ENCODE data around the gene NBPF15. TPM values are rescaled to one million over a fixed set of nuclear protein-coding genes. Genes with fewer than 3 reads are reported as not detected.
"Not testable (repeated sequence)": the region's sequence is repeated elsewhere in the genome, so short reads cannot be mapped to it uniquely, and the experiment has no call there.

The NBPF15 gene
- 10 to 100 TPM; 20.3 to 21.9 TPM for total RNA-seq

GRCh38 chr1:144461136-144461759, at the start of gene NBPF15:
TSS of gene NBPF15 (minus strand) at chr1:144461669. CDS start at chr1:144440003, 21,666 bp downstream.
- POLR2A ChIA-PET, CTCF ChIA-PET: not testable (repeated sequence)

GRCh38 chr1:144496429-144496828, 35.0 kb upstream of the NBPF15 start:
- CTCF ChIA-PET, POLR2A ChIA-PET: not testable (repeated sequence)

GRCh38 chr1:144494130-144494529, 32.7 kb upstream of the NBPF15 start:
- CTCF ChIA-PET, POLR2A ChIA-PET: not testable (repeated sequence)

- POLR2A ChIA-PET, CTCF ChIA-PET: not testable (repeated sequence)
Observed at GRCh38 chr1:144490394-144490793, 28.9 kb upstream of the NBPF15 start.

- POLR2A ChIA-PET, CTCF ChIA-PET: not testable (repeated sequence)
Observed at GRCh38 chr1:144487002-144487401, 25.5 kb upstream of the NBPF15 start.

GRCh38 chr1:144485048-144485993, 23.9 kb upstream of the NBPF15 start:
- POLR2A ChIA-PET, CTCF ChIA-PET: not testable (repeated sequence)

- CTCF ChIA-PET, POLR2A ChIA-PET: not testable (repeated sequence)
Observed at GRCh38 chr1:144473897-144474296, 12.4 kb upstream of the NBPF15 start.

GRCh38 chr1:144471434-144471833, 10.0 kb upstream of the NBPF15 start:
- CTCF ChIA-PET, POLR2A ChIA-PET: not testable (repeated sequence)

GRCh38 chr1:144461778-144462177, 309 bp upstream of the NBPF15 start:
- CTCF ChIA-PET, POLR2A ChIA-PET: not testable (repeated sequence)

- POLR2A ChIA-PET, CTCF ChIA-PET: not testable (repeated sequence)
Observed at GRCh38 chr1:144460686-144461085, 783 bp downstream of the NBPF15 start.

- CTCF ChIA-PET, POLR2A ChIA-PET: not testable (repeated sequence)
Observed at GRCh38 chr1:144442402-144442801, 19.1 kb downstream of the NBPF15 start.

- CTCF ChIA-PET, POLR2A ChIA-PET: not testable (repeated sequence)
Observed at GRCh38 chr1:144439737-144440136, 21.7 kb downstream of the NBPF15 start.

GRCh38 chr1:144418891-144419694, 42.4 kb downstream of the NBPF15 start:
- POLR2A ChIA-PET, CTCF ChIA-PET: not testable (repeated sequence)

- POLR2A ChIA-PET, CTCF ChIA-PET: not testable (repeated sequence)
Observed at GRCh38 chr1:144413404-144414118, 47.9 kb downstream of the NBPF15 start.

- CTCF ChIA-PET = not testable (repeated sequence)
- POLR2A ChIA-PET = interaction anchor here (0.6 to 1.2 kb wide), 5 partner anchors 121 to 868 kb away, joined by 3 to 21 read pairs (median 3); no protein-coding TSS in a partner anchor
Observed at GRCh38 chr1:144412491-144413403, 48.7 kb downstream of the NBPF15 start.

GRCh38 chr1:144412068-144412471, 49.4 kb downstream of the NBPF15 start:
- POLR2A ChIA-PET = interaction anchor here (0.6 to 1.2 kb wide), 5 partner anchors 122 to 869 kb away, joined by 3 to 21 read pairs (median 3); no protein-coding TSS in a partner anchor
- CTCF ChIA-PET = not testable (repeated sequence)

GRCh38 chr1:144402807-144403206, 58.7 kb downstream of the NBPF15 start:
- POLR2A ChIA-PET = not testable (repeated sequence)

GRCh38 chr1:144371651-144372050, 89.8 kb downstream of the NBPF15 start:
- CTCF ChIA-PET, POLR2A ChIA-PET: not testable (repeated sequence)

More at GRCh38 chr1:144402807-144403206, 58.7 kb downstream of the NBPF15 start:
- CTCF ChIA-PET = not testable (repeated sequence)

Measured in activated CD8-positive, alpha-beta memory T cell treated with anti-CD3 and anti-CD28 coated beads for 36 hours (primary cell).